NB4 (cell line): ENCODE measurements around the gene AGER.

ENCODE experiments used
- DNase-seq: peaks from one replicate; pipeline ENCODE4 v3.0.0; 2010; ENCODE audit warnings: low read depth
- H3K4me3 ChIP-seq: one replicate; pipeline ENCODE4 v1.5.1; 2011; ENCODE audit warnings: mild to moderate bottlenecking, low read depth, low read length, moderate library complexity
- CTCF ChIP-seq: IDR thresholded peaks from one replicate; pipeline ENCODE4 v1.5.1; 2012; ENCODE audit warnings: low read depth, low read length
- MAX ChIP-seq: IDR thresholded peaks from 2 replicates; pipeline ENCODE4 v1.6.1; 2011; ENCODE audit warnings: low read depth, low read length
- MYC ChIP-seq: IDR thresholded peaks from 2 replicates; pipeline ENCODE4 v1.6.1; 2011; ENCODE audit warnings: low read depth, low read length
- POLR2A ChIP-seq: IDR thresholded peaks from 2 replicates; pipeline ENCODE4 v1.6.1; 2011; ENCODE audit warnings: mild to moderate bottlenecking; ENCODE audit not compliant: insufficient read length; ENCODE audit errors: extremely low read depth

The AGER gene

GRCh38 chr6:32151181-32151862 is 32.7 kb downstream of the AGER start:
- no peak overlapping the region for H3K4me3 ChIP-seq
- no peak for TF ChIP-seq MAX
- TF ChIP-seq MYC: no peak
- TF ChIP-seq POLR2A: no peak
- no peak for DNase-seq

GRCh38 chr6:32149932-32150870 is 33.9 kb downstream of the AGER start:
- H3K4me3 ChIP-seq: no peak overlapping the region
- no peak for DNase-seq
- TF ChIP-seq CTCF: no peak
- no peak for TF ChIP-seq POLR2A
- TF ChIP-seq MAX: no peak
- TF ChIP-seq MYC: no peak

- no peak for TF ChIP-seq MAX
- no peak for TF ChIP-seq CTCF
- no peak for TF ChIP-seq MYC
- DNase-seq: no peak
- H3K4me3 ChIP-seq: no peak overlapping the region
Measured at GRCh38 chr6:32149092-32149755, 34.8 kb downstream of the AGER start.

GRCh38 chr6:32148289-32149091 is 35.6 kb downstream of the AGER start:
- no peak for DNase-seq
- H3K4me3 ChIP-seq: no peak overlapping the region
- TF ChIP-seq MYC: no peak
- no peak for TF ChIP-seq MAX
- TF ChIP-seq CTCF: no peak
- no peak for TF ChIP-seq POLR2A

GRCh38 chr6:32147401-32148132 is 36.5 kb downstream of the AGER start:
- peak; percentile 31 for DNase-seq
- H3K4me3 ChIP-seq: no peak overlapping the region
- peak; percentile 11 for TF ChIP-seq CTCF
- TF ChIP-seq POLR2A: no peak
